Type B pancreatic cell (in vitro differentiated cells): ENCODE measurements around the gene IL18R1. TPM values are rescaled to one million over a fixed set of nuclear protein-coding genes. Genes with fewer than 3 reads are reported as not detected.

Experiments used
- DNase-seq: peaks from one replicate; pipeline ENCODE4 v3.0.0; 2021; ENCODE audit warnings: mixed read lengths; ENCODE audit not compliant: unreplicated experiment; ENCODE audit errors: extremely low spot score
- H3K27ac Mint-ChIP-seq: 2 replicates; pipeline ENCODE4 v1.8.0; 2021; ENCODE audit warnings: mild to moderate bottlenecking, mixed read lengths
- H3K27me3 Mint-ChIP-seq: 2 replicates; pipeline ENCODE4 v1.8.0; 2021; ENCODE audit warnings: mixed read lengths
- H3K36me3 Mint-ChIP-seq: 2 replicates; pipeline ENCODE4 v1.8.0; 2021; ENCODE audit warnings: mixed read lengths
- H3K4me1 Mint-ChIP-seq: one replicate; pipeline ENCODE4 v1.8.0; 2021; ENCODE audit warnings: mixed read lengths; ENCODE audit not compliant: unreplicated experiment
- H3K4me3 Mint-ChIP-seq: 2 replicates; pipeline ENCODE4 v1.8.0; 2021; ENCODE audit warnings: mild to moderate bottlenecking, mixed read lengths
- H3K9me3 Mint-ChIP-seq: 2 replicates; pipeline ENCODE4 v1.8.0; 2021; ENCODE audit warnings: mixed read lengths
- total RNA-seq: library from RNA; stranded (reverse); gene quantifications from 2 replicates; pipeline ENCODE4 v1.2.1, GENCODE V29; 2021; ENCODE audit warnings: low replicate concordance
- TF ChIP-seq, protein P1 (sequence below): fragments of 200-600 bp; sonication (generic); conservative IDR thresholded peaks from 2 replicates; pipeline ENCODE4 v1.5.0; 2021; ENCODE audit warnings: antibody characterized with exemption, mild to moderate bottlenecking

IL18R1 gene
- total RNA-seq, 1 donor from 2014 or later, result 5.8 TPM

DNA sequence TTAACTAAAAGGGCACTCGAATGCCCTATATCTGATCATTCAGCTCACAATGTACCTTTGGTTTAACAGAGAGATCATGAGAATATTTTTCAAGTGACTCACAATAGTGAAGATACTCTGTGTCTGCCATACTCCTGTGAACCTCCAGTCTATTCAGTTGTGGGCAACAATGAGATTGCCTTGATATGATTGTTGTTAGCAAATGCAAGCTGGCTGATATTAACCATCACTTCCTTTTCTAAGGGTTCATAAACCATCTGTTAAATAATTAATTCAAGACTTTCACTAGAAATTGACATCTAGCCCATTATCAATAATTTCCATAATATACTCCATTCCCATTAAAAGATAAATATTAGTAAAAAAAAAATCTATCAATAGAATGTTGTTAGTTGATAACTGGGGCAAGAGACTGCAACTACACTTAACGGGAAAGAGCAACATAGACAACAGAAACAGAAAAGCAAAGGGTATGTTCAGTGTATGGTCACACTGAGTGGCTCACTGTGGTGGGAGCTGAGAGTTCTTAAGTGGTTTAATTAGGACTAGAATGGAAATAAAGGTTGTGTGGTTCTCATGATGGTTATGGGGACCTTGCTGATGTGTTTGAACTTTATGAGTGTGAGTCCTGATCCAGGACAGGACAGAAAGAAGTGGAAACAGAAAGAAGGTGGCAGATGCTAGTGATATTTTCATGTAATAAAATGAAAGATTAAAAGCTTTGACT lies 79.2 kb downstream of the IL18R1 start:
- Mint-ChIP-seq H3K36me3 (no peaks in the 10 kb centered on the region), H3K27me3 (peaks cover 2% of the 10 kb centered on the region), H3K27ac (no peak overlapping the region), H3K4me1 (peaks cover 4% of the 10 kb centered on the region), H3K9me3 (no peaks in the 10 kb centered on the region), H3K4me3 (no peak overlapping the region)
- no peak for DNase-seq
- TF ChIP-seq, protein P1, sequence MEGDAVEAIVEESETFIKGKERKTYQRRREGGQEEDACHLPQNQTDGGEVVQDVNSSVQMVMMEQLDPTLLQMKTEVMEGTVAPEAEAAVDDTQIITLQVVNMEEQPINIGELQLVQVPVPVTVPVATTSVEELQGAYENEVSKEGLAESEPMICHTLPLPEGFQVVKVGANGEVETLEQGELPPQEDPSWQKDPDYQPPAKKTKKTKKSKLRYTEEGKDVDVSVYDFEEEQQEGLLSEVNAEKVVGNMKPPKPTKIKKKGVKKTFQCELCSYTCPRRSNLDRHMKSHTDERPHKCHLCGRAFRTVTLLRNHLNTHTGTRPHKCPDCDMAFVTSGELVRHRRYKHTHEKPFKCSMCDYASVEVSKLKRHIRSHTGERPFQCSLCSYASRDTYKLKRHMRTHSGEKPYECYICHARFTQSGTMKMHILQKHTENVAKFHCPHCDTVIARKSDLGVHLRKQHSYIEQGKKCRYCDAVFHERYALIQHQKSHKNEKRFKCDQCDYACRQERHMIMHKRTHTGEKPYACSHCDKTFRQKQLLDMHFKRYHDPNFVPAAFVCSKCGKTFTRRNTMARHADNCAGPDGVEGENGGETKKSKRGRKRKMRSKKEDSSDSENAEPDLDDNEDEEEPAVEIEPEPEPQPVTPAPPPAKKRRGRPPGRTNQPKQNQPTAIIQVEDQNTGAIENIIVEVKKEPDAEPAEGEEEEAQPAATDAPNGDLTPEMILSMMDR, result no peak

DNA sequence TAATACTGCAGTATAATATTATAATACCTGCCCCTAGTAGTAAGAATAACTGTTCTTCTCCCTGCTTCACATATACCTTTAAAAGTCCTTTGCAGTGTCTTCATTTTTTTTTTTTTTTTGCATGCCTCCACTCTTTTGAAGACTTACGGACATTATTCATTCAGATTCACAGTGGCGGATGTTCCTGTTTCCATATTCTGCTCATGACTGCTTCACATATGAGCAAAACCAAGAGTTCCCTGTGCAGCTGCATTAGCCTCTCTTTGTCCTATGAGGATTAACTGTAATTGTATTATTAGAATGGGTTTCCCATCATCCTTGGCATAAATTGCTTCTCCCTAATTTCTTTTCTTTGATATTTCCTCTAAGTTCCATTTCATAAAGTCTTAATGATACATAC lies 80.1 kb downstream of the IL18R1 start:
- H3K4me1 Mint-ChIP-seq, result peaks cover 4% of the 10 kb centered on the region

DNA sequence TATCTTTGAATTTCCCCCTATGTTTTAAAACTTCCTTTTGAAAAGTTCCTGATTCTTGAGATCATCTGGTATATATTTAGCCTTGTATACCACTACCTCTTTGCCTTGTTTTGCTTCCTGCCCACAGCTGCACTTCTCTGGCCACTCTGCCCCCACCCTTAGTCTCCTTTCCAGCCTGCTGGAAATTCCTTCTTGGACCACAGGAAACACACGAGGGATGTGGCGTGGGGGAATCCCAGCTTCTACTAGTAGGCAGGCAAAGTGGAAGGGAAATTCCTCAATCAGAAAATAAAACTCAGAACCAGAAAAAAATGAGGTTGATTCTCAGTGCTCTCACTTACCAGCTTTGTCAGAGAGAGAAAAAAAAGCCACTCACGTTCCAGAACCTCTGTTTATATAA lies 80.7 kb downstream of the IL18R1 start:
- Mint-ChIP-seq H3K4me1 (peaks cover 4% of the 10 kb centered on the region), H3K27me3 (no peaks in the 10 kb centered on the region), H3K36me3 (no peaks in the 10 kb centered on the region), H3K4me3 (no peak overlapping the region), H3K27ac (no peak overlapping the region), H3K9me3 (no peaks in the 10 kb centered on the region)
- TF ChIP-seq, protein P1, result no peak
- no peak for DNase-seq

More for the DNA sequence above, 80.1 kb downstream of the IL18R1 start:
- H3K9me3 Mint-ChIP-seq, result no peaks in the 10 kb centered on the region
- no peak for DNase-seq
- H3K36me3 Mint-ChIP-seq, result no peaks in the 10 kb centered on the region
- H3K4me3 Mint-ChIP-seq, result no peak overlapping the region
- H3K27ac Mint-ChIP-seq, result no peak overlapping the region
- TF ChIP-seq, protein P1, result no peak
- H3K27me3 Mint-ChIP-seq, result no peaks in the 10 kb centered on the region

DNA sequence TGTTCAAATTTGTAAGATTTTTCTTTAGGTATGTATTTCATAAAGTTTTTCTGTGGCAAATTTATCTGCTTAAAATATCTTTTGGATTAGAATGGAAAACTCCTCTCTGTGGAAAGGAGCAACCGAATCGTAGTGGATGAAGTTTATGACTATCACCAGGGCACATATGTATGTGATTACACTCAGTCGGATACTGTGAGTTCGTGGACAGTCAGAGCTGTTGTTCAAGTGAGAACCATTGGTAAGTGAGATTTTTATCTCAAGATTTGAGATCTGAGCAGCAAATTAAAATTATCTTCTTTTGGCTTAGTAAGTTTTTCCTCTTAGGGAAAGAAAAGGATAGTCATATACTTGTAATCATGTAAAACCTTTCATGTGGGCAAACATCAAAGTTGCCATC lies 81.5 kb downstream of the IL18R1 start:
- Mint-ChIP-seq H3K4me3 (no peak overlapping the region), H3K27ac (no peak overlapping the region), H3K36me3 (no peaks in the 10 kb centered on the region), H3K4me1 (peaks cover 4% of the 10 kb centered on the region), H3K27me3 (no peaks in the 10 kb centered on the region), H3K9me3 (no peaks in the 10 kb centered on the region)
- DNase-seq, result no peak
- TF ChIP-seq, protein P1, result no peak

DNA sequence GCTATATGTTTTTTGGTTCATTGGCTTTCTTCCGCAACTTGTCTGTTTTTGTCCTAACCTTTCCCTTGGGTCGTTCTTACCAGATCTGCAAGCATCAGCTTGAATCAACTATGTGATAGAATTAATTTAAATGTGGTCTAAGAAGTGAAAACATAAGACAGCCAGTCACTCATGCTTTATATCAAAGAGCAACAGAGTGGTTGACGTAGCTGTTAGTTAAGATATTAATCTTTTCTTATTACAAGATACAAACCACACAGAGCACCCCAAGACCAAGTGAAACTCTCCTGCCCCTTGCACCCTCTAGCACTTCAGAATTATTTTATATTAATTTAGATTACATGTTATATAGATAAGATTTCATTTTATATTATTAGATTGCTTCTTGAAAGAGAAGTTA lies 82.5 kb downstream of the IL18R1 start:
- no peak overlapping the region for H3K27ac Mint-ChIP-seq
- TF ChIP-seq, protein P1, result no peak
- no peak overlapping the region for H3K4me3 Mint-ChIP-seq
- H3K4me1 Mint-ChIP-seq, result peaks cover 4% of the 10 kb centered on the region
- H3K36me3 Mint-ChIP-seq, result no peaks in the 10 kb centered on the region
- no peaks in the 10 kb centered on the region for H3K9me3 Mint-ChIP-seq
- DNase-seq, result no peak
- H3K27me3 Mint-ChIP-seq, result peaks cover 2% of the 10 kb centered on the region
